Liver (tissue), 9 donors: Measurements from ENCODE around the gene CLN3. TPM values are rescaled to one million over a fixed set of nuclear protein-coding genes. Genes with fewer than 3 reads are reported as not detected.

Source experiments
- DNase-seq: peaks from one replicate; pipeline ENCODE4 v3.0.0-alpha.2; 2017; ENCODE audit warnings: low spot score
- H3K27ac ChIP-seq, 2 donors: one replicate each; pipeline ENCODE4 v1.7.0; 2013; ENCODE audit warnings: inconsistent platforms in 2 of 2, low read length in 2 of 2, control low read depth in 1 of 2, low read depth in 1 of 2, mild to moderate bottlenecking in 1 of 2
- H3K27me3 ChIP-seq, 4 donors: one replicate each; pipeline versions ENCODE4 v1.6.1 to v1.7.0; 2013; ENCODE audit warnings: low read length in 3 of 4, inconsistent platforms in 1 of 4, mild to moderate bottlenecking in 1 of 4, moderate library complexity in 1 of 4; ENCODE audit not compliant: control insufficient read depth in 4 of 4, insufficient read depth in 4 of 4
- H3K36me3 ChIP-seq, 4 donors: one replicate each; pipeline versions ENCODE4 v1.6.1 to v1.7.0; 2013; ENCODE audit warnings: low read length in 3 of 4, mild to moderate bottlenecking in 3 of 4, low read depth in 1 of 4, moderate library complexity in 1 of 4; ENCODE audit not compliant: control insufficient read depth in 4 of 4, insufficient read depth in 3 of 4
- H3K4me1 ChIP-seq, 4 donors: one replicate each; pipeline versions ENCODE4 v1.6.1 to v1.7.0; 2013; ENCODE audit warnings: low read length in 3 of 4, mild to moderate bottlenecking in 3 of 4, moderate library complexity in 1 of 4; ENCODE audit not compliant: control insufficient read depth in 4 of 4, insufficient read depth in 4 of 4
- H3K4me3 ChIP-seq, 3 donors: one replicate each; pipeline versions ENCODE4 v1.6.1 to v1.7.0; 2013; ENCODE audit warnings: low read length in 3 of 3, control low read depth in 1 of 3, low read depth in 1 of 3, mild to moderate bottlenecking in 1 of 3
- H3K9ac ChIP-seq, 2 donors: one replicate each; pipeline ENCODE4 v1.7.0; 2013; ENCODE audit warnings: low read length in 2 of 2, mild to moderate bottlenecking in 2 of 2, moderate library complexity in 2 of 2, control low read depth in 1 of 2, low read depth in 1 of 2
- H3K9me3 ChIP-seq, 4 donors: one replicate each; pipeline versions ENCODE4 v1.6.1 to v1.7.0; 2013; ENCODE audit warnings: low read length in 3 of 4; ENCODE audit not compliant: control insufficient read depth in 4 of 4
- EGR1 ChIP-seq, 2 donors: IDR thresholded peaks; 2 replicates each; pipeline ENCODE4 v1.6.1; 2016 to 2018; ENCODE audit warnings: antibody characterized with exemption in 2 of 2, low read depth in 2 of 2
- FOXA1 ChIP-seq: IDR thresholded peaks from 2 replicates; pipeline ENCODE4 v1.6.1; 2016; ENCODE audit warnings: antibody characterized with exemption
- FOXA2 ChIP-seq: IDR thresholded peaks from 2 replicates; pipeline ENCODE4 v1.6.1; 2016; ENCODE audit warnings: antibody characterized with exemption
- GABPA ChIP-seq, 2 donors: IDR thresholded peaks in 1 of 2; conservative IDR thresholded peaks in 1 of 2; 2 replicates each; pipeline ENCODE4 v1.6.1; 2016; ENCODE audit warnings: antibody characterized with exemption in 2 of 2, mild to moderate bottlenecking in 1 of 2, moderate library complexity in 1 of 2
- HNF4A ChIP-seq, 2 donors: conservative IDR thresholded peaks; 2 replicates each; pipeline ENCODE4 v1.6.1; 2016; ENCODE audit warnings: antibody characterized with exemption in 2 of 2, mild to moderate bottlenecking in 2 of 2
- HNF4G ChIP-seq: IDR thresholded peaks from 2 replicates; pipeline ENCODE4 v1.6.1; 2016; ENCODE audit warnings: antibody characterized with exemption
- JUND ChIP-seq, 2 donors: IDR thresholded peaks; 2 replicates each; pipeline ENCODE4 v1.6.1; 2016; ENCODE audit warnings: antibody characterized with exemption in 2 of 2
- NR2F2 ChIP-seq: IDR thresholded peaks from 2 replicates; pipeline ENCODE4 v1.6.1; 2016; ENCODE audit warnings: antibody characterized with exemption
- RAD21 ChIP-seq, 2 donors: IDR thresholded peaks; 2 replicates each; pipeline ENCODE4 v1.6.1; 2016; ENCODE audit warnings: antibody characterized with exemption in 2 of 2, mild to moderate bottlenecking in 2 of 2
- RXRA ChIP-seq, 2 donors: IDR thresholded peaks; 2 replicates each; pipeline ENCODE4 v1.6.1; 2017 to 2018; ENCODE audit warnings: antibody characterized with exemption in 2 of 2, mild to moderate bottlenecking in 1 of 2
- SP1 ChIP-seq: IDR thresholded peaks from 2 replicates; pipeline ENCODE4 v1.6.1; 2018; ENCODE audit warnings: antibody characterized with exemption, mild to moderate bottlenecking
- TAF1 ChIP-seq: conservative IDR thresholded peaks from 2 replicates; pipeline ENCODE4 v1.6.1; 2016; ENCODE audit warnings: antibody characterized with exemption, mild to moderate bottlenecking
- WGBS: extraction: QIAGEN DNeasy Blood & Tissue Kit; methylation state at CpG from one replicate; pipeline ENCODE4 v1.1.7; 2013; 5-methylcytosine and 5-hydroxymethylcytosine counted together
- polyA plus RNA-seq, 2 donors: library from polyadenylated mRNA; stranded (reverse) in 1 of 2; unstranded in 1 of 2; fragments of 200-250 nt in 1 of 2; fragments of >200 nt in 1 of 2; fragmentation: Nextera tagmentation in 1 of 2; extraction: Ambion mirVana in 1 of 2; gene quantifications; one replicate each; pipeline versions ENCODE4 v1.2.1 to v1.2.3, GENCODE V29; 2013 to 2015
- total RNA-seq, 2 donors: library from RNA; depleted of rRNA; stranded (reverse); fragments of >200 nt; gene quantifications; one replicate each; pipeline ENCODE4 v1.2.3, GENCODE V29; 2014
- TF ChIP-seq, protein P1 (sequence below): IDR thresholded peaks from 2 replicates; pipeline ENCODE4 v1.6.1; 2016; ENCODE audit warnings: antibody characterized with exemption
- TF ChIP-seq, protein P2 (sequence below): IDR thresholded peaks from 2 replicates; pipeline ENCODE4 v1.6.1; 2016; ENCODE audit warnings: antibody characterized with exemption, mild to moderate bottlenecking
- TF ChIP-seq, protein P3 (sequence below): IDR thresholded peaks from 2 replicates; pipeline ENCODE4 v1.6.1; 2016; ENCODE audit warnings: antibody characterized with exemption
- TF ChIP-seq, protein P4 (sequence below): IDR thresholded peaks from 2 replicates; pipeline ENCODE4 v1.6.1; 2016; ENCODE audit warnings: antibody characterized with exemption
- TF ChIP-seq, protein P5 (sequence below): fragments of 150-350 bp; IDR thresholded peaks from 2 replicates; pipeline ENCODE4 v1.5.1; 2017; ENCODE audit warnings: improper control_type of control experiment, low read depth, low read length; ENCODE audit not compliant: missing input control
- donor health status: healthy.
- donor health status: healthy.
- donor health status: healthy.
- donor health status: healthy.
- donor health status: healthy.

Gene CLN3
- total and polyA plus RNA-seq, 4 donors, result 16.1 to 23.6 (median 19.3) TPM

DNA sequence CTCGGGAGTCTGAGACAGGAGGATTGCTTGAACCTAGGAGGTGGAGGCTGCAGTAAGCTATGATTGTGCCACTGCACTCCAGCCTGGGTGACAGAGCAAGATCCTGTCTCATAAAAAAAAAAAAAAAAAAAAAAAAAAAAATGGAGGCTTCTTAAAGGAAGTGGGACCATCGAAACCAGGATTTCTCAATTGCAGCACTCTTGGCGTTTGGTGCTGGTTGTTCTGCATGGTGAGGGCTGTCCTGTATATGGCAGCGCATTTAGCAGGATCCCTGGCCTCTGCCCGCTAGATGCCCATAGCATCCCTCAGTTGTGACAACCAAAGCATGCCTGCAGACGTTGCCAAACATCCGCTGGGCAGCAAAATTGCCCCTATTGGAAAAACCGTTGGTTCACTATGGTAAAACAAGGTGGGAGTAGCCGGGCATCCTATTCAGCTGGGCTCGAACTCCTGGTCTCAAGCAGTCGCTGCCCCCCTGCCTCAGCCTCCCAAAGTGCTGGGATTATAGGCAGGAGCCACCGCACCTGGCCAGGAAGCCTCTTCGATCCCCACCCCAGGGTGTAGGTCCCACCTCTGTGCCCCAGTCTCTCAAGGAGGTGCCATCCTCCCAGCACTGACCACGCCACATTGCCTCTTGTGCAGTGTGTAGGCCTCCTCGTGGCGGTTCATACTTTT is 13.2 kb downstream of the CLN3 start:
- no peak for DNase-seq
- H3K36me3 ChIP-seq, result peaks cover 14 to 52% (median 21%) of the 10 kb centered on the region in 4 donors
- 94% methylated on average over 16 of the region's 16 CpGs for WGBS

More for the DNA sequence above, 13.2 kb downstream of the CLN3 start:
- no peaks in the 10 kb centered on the region for H3K27me3 ChIP-seq
- H3K9ac ChIP-seq, result no peak overlapping the region
- H3K4me1 ChIP-seq, result no peaks in the 10 kb centered on the region
- no peak for TF ChIP-seq NR2F2
- no peak for TF ChIP-seq JUND (IDR thresholded peaks at IDR 0.05)
- TF ChIP-seq RXRA (IDR thresholded peaks at IDR 0.05), result no peak
- TF ChIP-seq, protein P1, sequence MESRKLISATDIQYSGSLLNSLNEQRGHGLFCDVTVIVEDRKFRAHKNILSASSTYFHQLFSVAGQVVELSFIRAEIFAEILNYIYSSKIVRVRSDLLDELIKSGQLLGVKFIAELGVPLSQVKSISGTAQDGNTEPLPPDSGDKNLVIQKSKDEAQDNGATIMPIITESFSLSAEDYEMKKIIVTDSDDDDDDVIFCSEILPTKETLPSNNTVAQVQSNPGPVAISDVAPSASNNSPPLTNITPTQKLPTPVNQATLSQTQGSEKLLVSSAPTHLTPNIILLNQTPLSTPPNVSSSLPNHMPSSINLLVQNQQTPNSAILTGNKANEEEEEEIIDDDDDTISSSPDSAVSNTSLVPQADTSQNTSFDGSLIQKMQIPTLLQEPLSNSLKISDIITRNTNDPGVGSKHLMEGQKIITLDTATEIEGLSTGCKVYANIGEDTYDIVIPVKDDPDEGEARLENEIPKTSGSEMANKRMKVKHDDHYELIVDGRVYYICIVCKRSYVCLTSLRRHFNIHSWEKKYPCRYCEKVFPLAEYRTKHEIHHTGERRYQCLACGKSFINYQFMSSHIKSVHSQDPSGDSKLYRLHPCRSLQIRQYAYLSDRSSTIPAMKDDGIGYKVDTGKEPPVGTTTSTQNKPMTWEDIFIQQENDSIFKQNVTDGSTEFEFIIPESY, result no peak
- TF ChIP-seq RAD21 (IDR thresholded peaks at IDR 0.05), result no peak
- TF ChIP-seq FOXA1, result no peak
- TF ChIP-seq, protein P2, sequence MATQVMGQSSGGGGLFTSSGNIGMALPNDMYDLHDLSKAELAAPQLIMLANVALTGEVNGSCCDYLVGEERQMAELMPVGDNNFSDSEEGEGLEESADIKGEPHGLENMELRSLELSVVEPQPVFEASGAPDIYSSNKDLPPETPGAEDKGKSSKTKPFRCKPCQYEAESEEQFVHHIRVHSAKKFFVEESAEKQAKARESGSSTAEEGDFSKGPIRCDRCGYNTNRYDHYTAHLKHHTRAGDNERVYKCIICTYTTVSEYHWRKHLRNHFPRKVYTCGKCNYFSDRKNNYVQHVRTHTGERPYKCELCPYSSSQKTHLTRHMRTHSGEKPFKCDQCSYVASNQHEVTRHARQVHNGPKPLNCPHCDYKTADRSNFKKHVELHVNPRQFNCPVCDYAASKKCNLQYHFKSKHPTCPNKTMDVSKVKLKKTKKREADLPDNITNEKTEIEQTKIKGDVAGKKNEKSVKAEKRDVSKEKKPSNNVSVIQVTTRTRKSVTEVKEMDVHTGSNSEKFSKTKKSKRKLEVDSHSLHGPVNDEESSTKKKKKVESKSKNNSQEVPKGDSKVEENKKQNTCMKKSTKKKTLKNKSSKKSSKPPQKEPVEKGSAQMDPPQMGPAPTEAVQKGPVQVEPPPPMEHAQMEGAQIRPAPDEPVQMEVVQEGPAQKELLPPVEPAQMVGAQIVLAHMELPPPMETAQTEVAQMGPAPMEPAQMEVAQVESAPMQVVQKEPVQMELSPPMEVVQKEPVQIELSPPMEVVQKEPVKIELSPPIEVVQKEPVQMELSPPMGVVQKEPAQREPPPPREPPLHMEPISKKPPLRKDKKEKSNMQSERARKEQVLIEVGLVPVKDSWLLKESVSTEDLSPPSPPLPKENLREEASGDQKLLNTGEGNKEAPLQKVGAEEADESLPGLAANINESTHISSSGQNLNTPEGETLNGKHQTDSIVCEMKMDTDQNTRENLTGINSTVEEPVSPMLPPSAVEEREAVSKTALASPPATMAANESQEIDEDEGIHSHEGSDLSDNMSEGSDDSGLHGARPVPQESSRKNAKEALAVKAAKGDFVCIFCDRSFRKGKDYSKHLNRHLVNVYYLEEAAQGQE, result no peak
- no peak for TF ChIP-seq FOXA2
- TF ChIP-seq, protein P3, sequence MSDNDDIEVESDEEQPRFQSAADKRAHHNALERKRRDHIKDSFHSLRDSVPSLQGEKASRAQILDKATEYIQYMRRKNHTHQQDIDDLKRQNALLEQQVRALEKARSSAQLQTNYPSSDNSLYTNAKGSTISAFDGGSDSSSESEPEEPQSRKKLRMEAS, result no peak
- TF ChIP-seq HNF4G, result no peak
- no peak for TF ChIP-seq HNF4A (conservative IDR thresholded peaks at IDR 0.05)
- no peak for TF ChIP-seq EGR1 (IDR thresholded peaks at IDR 0.05; ENCODE audit: low read depth in 2 of 2)
- TF ChIP-seq, protein P4, sequence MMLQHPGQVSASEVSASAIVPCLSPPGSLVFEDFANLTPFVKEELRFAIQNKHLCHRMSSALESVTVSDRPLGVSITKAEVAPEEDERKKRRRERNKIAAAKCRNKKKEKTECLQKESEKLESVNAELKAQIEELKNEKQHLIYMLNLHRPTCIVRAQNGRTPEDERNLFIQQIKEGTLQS, result no peak
- no peak for TF ChIP-seq TAF1
- TF ChIP-seq SP1, result no peak
- TF ChIP-seq, protein P5, sequence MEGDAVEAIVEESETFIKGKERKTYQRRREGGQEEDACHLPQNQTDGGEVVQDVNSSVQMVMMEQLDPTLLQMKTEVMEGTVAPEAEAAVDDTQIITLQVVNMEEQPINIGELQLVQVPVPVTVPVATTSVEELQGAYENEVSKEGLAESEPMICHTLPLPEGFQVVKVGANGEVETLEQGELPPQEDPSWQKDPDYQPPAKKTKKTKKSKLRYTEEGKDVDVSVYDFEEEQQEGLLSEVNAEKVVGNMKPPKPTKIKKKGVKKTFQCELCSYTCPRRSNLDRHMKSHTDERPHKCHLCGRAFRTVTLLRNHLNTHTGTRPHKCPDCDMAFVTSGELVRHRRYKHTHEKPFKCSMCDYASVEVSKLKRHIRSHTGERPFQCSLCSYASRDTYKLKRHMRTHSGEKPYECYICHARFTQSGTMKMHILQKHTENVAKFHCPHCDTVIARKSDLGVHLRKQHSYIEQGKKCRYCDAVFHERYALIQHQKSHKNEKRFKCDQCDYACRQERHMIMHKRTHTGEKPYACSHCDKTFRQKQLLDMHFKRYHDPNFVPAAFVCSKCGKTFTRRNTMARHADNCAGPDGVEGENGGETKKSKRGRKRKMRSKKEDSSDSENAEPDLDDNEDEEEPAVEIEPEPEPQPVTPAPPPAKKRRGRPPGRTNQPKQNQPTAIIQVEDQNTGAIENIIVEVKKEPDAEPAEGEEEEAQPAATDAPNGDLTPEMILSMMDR, result no peak
- TF ChIP-seq GABPA (IDR thresholded peaks at IDR 0.05 in 1 of 2, conservative IDR thresholded peaks at IDR 0.05 in 1 of 2), result no peak
- no peak overlapping the region for H3K27ac ChIP-seq
- no peak overlapping the region for H3K4me3 ChIP-seq
- H3K9me3 ChIP-seq, result no peaks in the 10 kb centered on the region
